Measurements from ENCODE around the gene PPFIBP1.
A peak's percentile ranks its signal among the peaks of the same experiment; 100 is the strongest.

PPFIBP1 gene

GRCh38 chr12:27517961-27518665 lies 5.9 kb upstream of the PPFIBP1 start:
- TF ChIP-seq, protein P1, sequence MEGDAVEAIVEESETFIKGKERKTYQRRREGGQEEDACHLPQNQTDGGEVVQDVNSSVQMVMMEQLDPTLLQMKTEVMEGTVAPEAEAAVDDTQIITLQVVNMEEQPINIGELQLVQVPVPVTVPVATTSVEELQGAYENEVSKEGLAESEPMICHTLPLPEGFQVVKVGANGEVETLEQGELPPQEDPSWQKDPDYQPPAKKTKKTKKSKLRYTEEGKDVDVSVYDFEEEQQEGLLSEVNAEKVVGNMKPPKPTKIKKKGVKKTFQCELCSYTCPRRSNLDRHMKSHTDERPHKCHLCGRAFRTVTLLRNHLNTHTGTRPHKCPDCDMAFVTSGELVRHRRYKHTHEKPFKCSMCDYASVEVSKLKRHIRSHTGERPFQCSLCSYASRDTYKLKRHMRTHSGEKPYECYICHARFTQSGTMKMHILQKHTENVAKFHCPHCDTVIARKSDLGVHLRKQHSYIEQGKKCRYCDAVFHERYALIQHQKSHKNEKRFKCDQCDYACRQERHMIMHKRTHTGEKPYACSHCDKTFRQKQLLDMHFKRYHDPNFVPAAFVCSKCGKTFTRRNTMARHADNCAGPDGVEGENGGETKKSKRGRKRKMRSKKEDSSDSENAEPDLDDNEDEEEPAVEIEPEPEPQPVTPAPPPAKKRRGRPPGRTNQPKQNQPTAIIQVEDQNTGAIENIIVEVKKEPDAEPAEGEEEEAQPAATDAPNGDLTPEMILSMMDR (IDR thresholded peaks at IDR 0.05) = no peak
- no peak for DNase-seq (ENCODE audit: low spot score)
- H3K4me3 ChIP-seq = no peak overlapping the region
- H3K27ac ChIP-seq = no peak overlapping the region

- TF ChIP-seq, protein P1 (IDR thresholded peaks at IDR 0.05) = no peak
- DNase-seq (ENCODE audit: low spot score) = no peak
- Histone ChIP-seq H3K4me3 (no peak overlapping the region), H3K27ac (no peak overlapping the region)
Measured at GRCh38 chr12:27521066-27521465, 2.9 kb upstream of the PPFIBP1 start.

DNA sequence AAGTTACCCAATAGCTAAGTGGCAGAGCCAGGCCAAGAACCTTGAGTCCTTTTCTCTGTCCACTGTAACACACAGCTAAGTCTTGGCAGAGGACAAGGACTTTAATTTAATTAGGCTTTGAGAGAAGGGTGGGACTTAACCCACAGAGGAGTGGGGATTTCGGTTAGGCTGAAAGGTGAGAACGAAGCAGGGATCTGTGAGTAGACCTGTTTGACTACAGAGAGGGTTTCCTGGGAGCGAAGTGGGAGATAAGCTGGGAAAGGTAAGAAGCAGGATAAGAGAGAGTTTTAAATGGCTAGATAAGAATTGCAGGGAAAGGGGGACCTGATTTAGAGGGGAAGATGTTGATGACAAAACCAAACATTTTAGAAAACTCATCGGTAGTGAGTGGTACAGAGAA lies 2.0 kb upstream of the PPFIBP1 start:
- Histone ChIP-seq H3K4me3 (no peak overlapping the region), H3K27ac (no peak overlapping the region)
- TF ChIP-seq, protein P1 (IDR thresholded peaks at IDR 0.05) = no peak
- DNase-seq (ENCODE audit: low spot score) = no peak

DNA sequence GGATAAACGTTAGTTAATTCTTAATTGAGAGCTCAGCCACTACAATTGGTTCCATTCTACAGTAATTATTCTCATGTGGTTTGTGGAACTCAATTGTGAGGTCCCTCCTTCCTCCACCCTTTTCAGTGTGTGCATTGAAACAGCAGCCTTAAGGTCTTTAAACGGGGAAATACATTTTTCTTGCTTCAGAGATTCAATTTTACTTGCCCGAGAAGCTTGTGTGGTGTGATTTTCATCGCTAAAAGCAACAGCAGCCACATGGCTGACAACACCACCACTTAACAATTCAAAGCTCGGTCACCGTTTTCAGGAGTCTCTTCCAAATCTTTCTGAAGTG lies 733 bp upstream of the PPFIBP1 start:
- DNase-seq (ENCODE audit: low spot score) = no peak
- TF ChIP-seq, protein P1 (IDR thresholded peaks at IDR 0.05) = no peak
- H3K27ac ChIP-seq = peak overlapping the region; percentile 90 to 96

GRCh38 chr12:27524494-27524835 lies 459 bp downstream of the PPFIBP1 start:
- TF ChIP-seq, protein P1 (IDR thresholded peaks at IDR 0.05) = no peak
- no peak for DNase-seq (ENCODE audit: low spot score)
- Histone ChIP-seq H3K4me3 (peak overlapping the region; percentile 92), H3K27ac (peak overlapping the region; percentile 90 to 96)

More for the DNA sequence above, 733 bp upstream of the PPFIBP1 start:
- H3K4me3 ChIP-seq = peak overlapping the region; percentile 92

DNA sequence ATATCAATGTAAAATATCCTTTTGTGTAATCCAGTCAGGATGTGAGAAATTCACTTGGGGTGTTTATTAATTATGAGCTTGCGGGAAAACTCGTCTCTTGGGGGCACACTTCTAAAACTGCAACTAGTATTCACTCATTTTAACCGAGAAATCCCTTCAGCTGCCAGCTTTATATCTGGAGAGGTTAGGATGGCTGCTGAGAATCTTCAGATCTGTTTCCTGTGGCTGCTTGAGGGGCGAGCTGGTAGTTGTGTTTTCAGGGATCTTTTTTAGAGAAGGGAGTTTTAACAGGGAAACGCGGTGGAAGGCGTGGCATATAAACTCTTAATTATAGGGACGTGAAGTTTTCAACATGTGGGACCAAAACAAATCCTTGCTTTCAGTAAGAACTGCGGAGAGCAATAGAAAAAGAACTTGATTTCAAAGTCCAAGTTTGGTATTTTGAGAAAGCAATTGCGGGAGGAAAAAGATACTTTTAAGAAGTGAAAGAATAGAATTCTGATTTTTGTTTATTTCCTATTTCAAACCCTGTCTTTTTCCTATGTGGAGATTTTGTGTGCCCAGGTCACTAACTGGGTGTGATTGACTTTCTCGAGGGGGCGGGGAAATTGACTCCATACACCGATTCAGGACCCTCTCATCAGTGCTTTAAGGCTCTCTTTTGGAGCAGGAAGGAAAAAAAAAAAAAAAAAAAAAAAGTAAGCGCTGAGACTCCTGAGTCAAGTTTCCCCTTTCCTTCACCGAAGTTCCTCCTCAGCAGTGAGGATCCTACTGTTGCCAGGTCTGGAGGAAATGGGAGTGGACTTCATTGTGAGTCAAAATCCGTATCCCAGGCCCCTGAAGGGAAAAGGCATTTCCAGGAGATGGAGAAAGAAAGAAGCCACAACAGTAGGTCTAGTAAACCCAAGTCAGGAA lies 1.1 kb downstream of the PPFIBP1 start:
- TF ChIP-seq, protein P1 (IDR thresholded peaks at IDR 0.05) = no peak

More for the DNA sequence above, 1.1 kb downstream of the PPFIBP1 start:
- peak overlapping the region; percentile 90 to 96 for H3K27ac ChIP-seq
- peak overlapping the region; percentile 92 for H3K4me3 ChIP-seq
- no peak for DNase-seq (ENCODE audit: low spot score)

All from coronary artery (tissue), 2 donors.